Amniotic epithelial cell (primary cell): Measurements from ENCODE around the gene CACNA1I.

Experiments used
- DNase-seq: peaks from one replicate; pipeline ENCODE4 v3.0.0-alpha.2; 2010; ENCODE audit warnings: low read depth

CACNA1I gene

GRCh38 chr22:39669432-39669831 is 98.9 kb downstream of the CACNA1I start:
- no peak for DNase-seq

GRCh38 chr22:39671936-39672335 is 101.4 kb downstream of the CACNA1I start:
- no peak for DNase-seq

- DNase-seq = peak; percentile 11
These were observed 104.0 kb downstream of the CACNA1I start for GRCh38 chr22:39674536-39674935.

- no peak for DNase-seq
These were observed 105.4 kb downstream of the CACNA1I start for GRCh38 chr22:39675947-39676346.

- no peak for DNase-seq
These were observed 107.4 kb downstream of the CACNA1I start for GRCh38 chr22:39677967-39678366.

GRCh38 chr22:39678862-39679490 is 108.4 kb downstream of the CACNA1I start:
- no peak for DNase-seq

GRCh38 chr22:39679652-39680051 is 109.1 kb downstream of the CACNA1I start:
- DNase-seq = no peak

GRCh38 chr22:39680486-39680885 is 109.9 kb downstream of the CACNA1I start:
- no peak for DNase-seq

- DNase-seq = no peak
These were observed 110.7 kb downstream of the CACNA1I start for GRCh38 chr22:39681038-39681861.

- DNase-seq = no peak
These were observed 112.4 kb downstream of the CACNA1I start for GRCh38 chr22:39682994-39683393.

- DNase-seq = no peak
These were observed 113.1 kb downstream of the CACNA1I start for GRCh38 chr22:39683639-39684038.

GRCh38 chr22:39684702-39685281 is 114.2 kb downstream of the CACNA1I start:
- no peak for DNase-seq

GRCh38 chr22:39685336-39686177 is 115.0 kb downstream of the CACNA1I start:
- DNase-seq = no peak

GRCh38 chr22:39686178-39686620 is 115.6 kb downstream of the CACNA1I start:
- DNase-seq = no peak

GRCh38 chr22:39686776-39687525 is 116.4 kb downstream of the CACNA1I start:
- no peak for DNase-seq

GRCh38 chr22:39688186-39688785 is 117.7 kb downstream of the CACNA1I start:
- DNase-seq = no peak

GRCh38 chr22:39689421-39689820 is 118.9 kb downstream of the CACNA1I start:
- no peak for DNase-seq

- DNase-seq = peak; percentile 15
These were observed 120.5 kb downstream of the CACNA1I start for GRCh38 chr22:39690881-39691605.

- DNase-seq = no peak
These were observed 123.5 kb downstream of the CACNA1I start for GRCh38 chr22:39693943-39694500.
